Duodenal mucosa (tissue), 2 donors: ENCODE results near the gene LONRF2.

Experiments used
- H3K27ac ChIP-seq: one replicate; pipeline ENCODE4 v1.7.0; 2013; ENCODE audit warnings: low read depth, low read length
- H3K27me3 ChIP-seq, 2 donors: one replicate each; pipeline ENCODE4 v1.7.0; 2013; ENCODE audit warnings: low read length in 2 of 2, control low read depth in 1 of 2; ENCODE audit not compliant: insufficient read depth in 2 of 2, control insufficient read depth in 1 of 2
- H3K36me3 ChIP-seq, 2 donors: one replicate each; pipeline ENCODE4 v1.7.0; 2013; ENCODE audit warnings: low read length in 2 of 2, control low read depth in 1 of 2; ENCODE audit not compliant: insufficient read depth in 2 of 2, control insufficient read depth in 1 of 2
- H3K4me1 ChIP-seq, 2 donors: one replicate each; pipeline ENCODE4 v1.7.0; 2013; ENCODE audit warnings: low read length in 2 of 2, control low read depth in 1 of 2; ENCODE audit not compliant: insufficient read depth in 2 of 2, control insufficient read depth in 1 of 2
- H3K4me3 ChIP-seq, 2 donors: one replicate each; pipeline ENCODE4 v1.7.0; 2013; ENCODE audit warnings: low read length in 2 of 2, low read depth in 1 of 2
- H3K9ac ChIP-seq, 2 donors: one replicate each; pipeline ENCODE4 v1.7.0; 2013; ENCODE audit warnings: low read length in 2 of 2, low read depth in 1 of 2
- H3K9me3 ChIP-seq, 2 donors: one replicate each; pipeline ENCODE4 v1.7.0; 2013; ENCODE audit warnings: low read length in 2 of 2, control low read depth in 1 of 2; ENCODE audit not compliant: control insufficient read depth in 1 of 2

Gene LONRF2

GRCh38 chr2:100302585-100302892 lies 19.8 kb downstream of the LONRF2 start:
- no peak overlapping the region for H3K9ac ChIP-seq
- H3K4me3 ChIP-seq: no peak overlapping the region
- no peaks in the 10 kb centered on the region for H3K27me3 ChIP-seq
- H3K27ac ChIP-seq: no peak overlapping the region
- H3K9me3 ChIP-seq: no peaks in the 10 kb centered on the region
- H3K36me3 ChIP-seq: no peaks in the 10 kb centered on the region
- H3K4me1 ChIP-seq: no peaks in the 10 kb centered on the region

DNA sequence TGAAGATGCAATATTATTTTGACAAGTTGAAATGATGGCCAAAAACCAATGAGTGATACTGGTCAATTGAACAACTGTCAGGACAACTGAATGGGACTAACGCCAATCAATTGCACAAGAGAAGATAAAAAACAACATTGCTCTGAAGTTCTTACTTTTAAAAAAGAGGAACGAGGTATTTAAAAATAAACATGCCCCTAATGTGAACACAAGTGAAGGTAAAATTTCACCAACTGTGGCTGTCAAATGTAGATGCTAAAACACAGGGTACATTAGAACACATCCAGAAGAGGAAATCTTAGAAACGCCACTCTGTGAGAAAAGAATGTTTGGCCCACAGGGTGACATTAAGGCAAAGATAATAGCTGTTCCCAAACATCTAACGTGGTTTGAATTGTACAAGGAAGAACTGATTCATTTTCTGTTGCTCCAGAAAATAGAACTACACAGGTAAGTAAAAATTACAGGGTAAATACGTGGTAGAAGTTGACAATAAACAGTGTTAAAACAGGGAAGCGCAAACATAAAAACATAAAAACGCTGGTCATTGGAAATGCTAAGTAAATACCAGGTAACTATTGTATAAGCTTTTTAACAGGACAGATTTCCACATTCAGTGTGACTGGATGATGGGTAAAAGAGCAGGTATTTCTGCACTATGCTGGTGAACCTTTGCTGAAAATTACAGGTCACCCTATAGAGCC lies 20.3 kb downstream of the LONRF2 start:
- no peaks in the 10 kb centered on the region for H3K4me1 ChIP-seq
- H3K36me3 ChIP-seq: no peaks in the 10 kb centered on the region
- no peak overlapping the region for H3K9ac ChIP-seq
- H3K27ac ChIP-seq: no peak overlapping the region
- H3K4me3 ChIP-seq: no peak overlapping the region
- no peaks in the 10 kb centered on the region for H3K27me3 ChIP-seq
- no peaks in the 10 kb centered on the region for H3K9me3 ChIP-seq

DNA sequence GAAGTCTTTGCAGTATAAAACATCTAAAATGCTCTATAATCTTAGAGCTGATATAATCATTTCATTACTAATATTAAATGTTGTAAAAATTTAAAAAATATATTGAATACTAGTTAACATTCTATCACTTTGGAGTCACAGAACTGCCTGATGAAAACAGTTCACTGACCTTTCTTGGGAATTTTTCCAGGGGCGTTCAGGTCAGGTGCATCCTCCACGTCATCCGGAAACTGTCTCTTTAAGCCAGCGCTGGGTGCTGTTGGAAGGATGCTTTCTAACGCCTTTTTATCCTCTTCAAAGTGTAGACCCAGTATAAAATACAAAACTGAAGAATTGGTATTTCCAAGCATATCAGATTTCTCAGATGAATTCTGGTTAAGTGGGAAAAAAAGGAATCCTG lies 22.8 kb downstream of the LONRF2 start:
- H3K27ac ChIP-seq: no peak overlapping the region
- no peak overlapping the region for H3K9ac ChIP-seq
- no peaks in the 10 kb centered on the region for H3K36me3 ChIP-seq
- H3K27me3 ChIP-seq: no peaks in the 10 kb centered on the region
- H3K9me3 ChIP-seq: no peaks in the 10 kb centered on the region
- no peaks in the 10 kb centered on the region for H3K4me1 ChIP-seq
- no peak overlapping the region for H3K4me3 ChIP-seq

- Histone ChIP-seq H3K4me1 (no peaks in the 10 kb centered on the region), H3K36me3 (no peaks in the 10 kb centered on the region), H3K9me3 (no peaks in the 10 kb centered on the region), H3K9ac (no peak overlapping the region), H3K27ac (no peak overlapping the region), H3K4me3 (no peak overlapping the region), H3K27me3 (no peaks in the 10 kb centered on the region)
Measured at GRCh38 chr2:100297511-100297910, 24.8 kb downstream of the LONRF2 start.

DNA sequence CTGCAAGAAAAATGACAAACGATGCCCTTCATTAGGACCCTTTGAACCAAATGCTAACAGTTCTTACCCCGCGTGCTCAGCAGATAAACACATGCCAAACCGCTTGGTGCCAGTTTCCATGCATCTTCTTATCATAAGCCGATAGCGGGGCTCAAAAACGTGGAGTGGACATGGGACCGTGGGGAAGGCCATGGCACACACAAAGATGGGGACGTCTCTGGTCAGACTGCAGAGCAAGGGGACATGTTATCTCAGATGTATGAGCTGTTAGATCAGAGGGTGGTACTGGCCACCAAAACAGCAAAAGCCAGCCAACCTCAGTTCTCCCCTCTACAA lies 28.2 kb downstream of the LONRF2 start:
- Histone ChIP-seq H3K4me1 (peaks cover 6 to 19% of the 10 kb centered on the region in 2 donors), H3K27ac (no peak overlapping the region), H3K4me3 (no peak overlapping the region), H3K36me3 (no peaks in the 10 kb centered on the region), H3K9ac (no peak overlapping the region), H3K27me3 (no peaks in the 10 kb centered on the region), H3K9me3 (no peaks in the 10 kb centered on the region)

- H3K9me3 ChIP-seq: no peaks in the 10 kb centered on the region
- no peak overlapping the region for H3K4me3 ChIP-seq
- H3K27ac ChIP-seq: no peak overlapping the region
- no peak overlapping the region for H3K9ac ChIP-seq
- peaks cover 6 to 19% of the 10 kb centered on the region in 2 donors for H3K4me1 ChIP-seq
- no peaks in the 10 kb centered on the region for H3K36me3 ChIP-seq
- no peaks in the 10 kb centered on the region for H3K27me3 ChIP-seq
Measured at GRCh38 chr2:100293341-100294161, 28.8 kb downstream of the LONRF2 start.

DNA sequence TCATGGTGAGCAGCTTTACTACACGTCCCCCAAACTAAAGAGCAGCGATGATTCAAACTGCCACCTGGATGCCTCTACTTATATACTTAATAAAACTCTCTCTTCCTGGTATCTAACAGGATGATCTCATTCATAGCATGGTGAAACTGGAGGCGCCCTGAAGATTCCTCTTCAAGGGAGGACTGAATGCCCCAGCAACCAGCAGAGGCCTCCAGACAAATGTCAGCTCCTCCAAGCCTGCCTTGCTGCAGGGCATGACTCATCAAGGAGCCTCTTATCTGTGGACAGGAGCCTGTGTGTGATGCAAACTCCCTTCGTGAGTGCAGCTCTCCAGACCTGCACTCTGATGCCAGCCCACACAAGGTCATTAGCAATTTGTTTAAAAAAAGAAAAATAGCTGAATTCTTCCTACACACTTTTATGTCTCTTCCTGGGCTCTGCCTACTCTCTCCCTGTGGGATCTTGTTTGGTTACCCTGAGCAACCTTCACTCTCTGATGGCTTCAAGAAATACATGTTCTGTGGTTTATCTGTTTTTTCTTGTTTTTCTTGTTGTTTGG lies 30.2 kb downstream of the LONRF2 start:
- no peaks in the 10 kb centered on the region for H3K36me3 ChIP-seq
- no peak overlapping the region for H3K9ac ChIP-seq
- no peaks in the 10 kb centered on the region for H3K27me3 ChIP-seq
- H3K4me1 ChIP-seq: peaks cover 6 to 19% of the 10 kb centered on the region in 2 donors
- no peaks in the 10 kb centered on the region for H3K9me3 ChIP-seq
- H3K27ac ChIP-seq: no peak overlapping the region
- no peak overlapping the region for H3K4me3 ChIP-seq

DNA sequence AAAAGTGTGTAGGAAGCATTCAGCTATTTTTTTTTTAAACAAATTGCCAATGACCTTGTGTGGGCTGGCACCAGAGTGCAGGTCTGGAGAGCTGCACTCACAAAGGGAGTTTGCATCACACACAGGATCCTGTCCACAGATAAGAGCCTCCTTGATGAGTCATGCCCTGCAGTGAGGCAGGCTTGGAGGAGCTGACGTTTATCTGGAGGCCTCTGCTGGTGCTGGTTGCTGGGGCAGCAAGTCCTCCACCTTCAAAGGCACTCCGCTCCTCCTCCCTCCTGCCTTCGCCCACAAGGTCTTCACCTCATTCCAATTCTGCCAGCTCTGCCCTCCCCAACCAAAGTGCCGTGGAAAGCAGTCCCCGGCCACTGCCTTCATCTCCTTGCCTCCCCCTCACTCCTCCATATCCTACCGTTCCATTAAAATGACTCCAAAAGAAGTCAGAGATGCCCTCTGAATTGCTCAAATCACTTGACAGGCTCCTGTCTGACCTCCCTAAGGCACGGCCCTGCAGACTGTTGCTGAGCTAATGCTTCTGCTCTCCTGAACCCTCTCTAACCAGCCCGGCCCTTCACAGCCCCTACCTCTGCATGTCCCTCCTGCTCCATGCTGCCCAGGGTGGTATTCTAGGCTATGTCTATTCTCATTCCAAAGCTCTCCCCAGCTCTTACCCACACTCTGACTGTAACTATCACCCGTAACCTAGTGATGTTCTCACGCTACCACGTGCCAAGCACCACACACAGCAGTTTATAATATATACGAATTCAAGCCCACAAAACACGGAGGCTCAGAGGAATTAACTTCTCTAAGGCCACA lies 30.9 kb downstream of the LONRF2 start:
- Histone ChIP-seq H3K27ac (no peak overlapping the region), H3K4me3 (no peak overlapping the region), H3K27me3 (no peaks in the 10 kb centered on the region), H3K36me3 (no peaks in the 10 kb centered on the region), H3K9me3 (no peaks in the 10 kb centered on the region), H3K4me1 (peaks cover 6 to 25% of the 10 kb centered on the region in 2 donors), H3K9ac (no peak overlapping the region)

DNA sequence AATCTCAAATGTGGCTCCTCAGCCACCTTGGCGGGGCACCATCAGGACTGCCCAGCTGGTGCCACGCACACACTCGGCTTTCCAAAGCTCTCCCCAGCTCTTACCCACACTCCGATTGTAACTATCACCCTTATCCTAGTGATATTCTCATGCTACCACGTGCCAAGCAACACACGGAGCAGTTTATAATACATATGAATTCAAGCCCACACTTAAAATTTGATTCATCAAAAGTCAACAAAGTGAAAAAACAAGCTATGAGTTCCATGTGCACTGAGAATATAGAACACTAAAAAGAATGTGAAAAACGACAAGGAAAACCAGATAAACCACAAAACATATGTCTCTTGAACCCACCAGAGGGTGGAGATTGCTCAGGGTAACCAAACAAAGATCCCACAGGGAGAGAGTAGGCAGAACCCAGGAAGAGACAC lies 31.6 kb downstream of the LONRF2 start:
- H3K27me3 ChIP-seq: no peaks in the 10 kb centered on the region
- H3K36me3 ChIP-seq: no peaks in the 10 kb centered on the region
- no peak overlapping the region for H3K9ac ChIP-seq
- peaks cover 7 to 30% of the 10 kb centered on the region in 2 donors for H3K4me1 ChIP-seq
- no peaks in the 10 kb centered on the region for H3K9me3 ChIP-seq
- H3K4me3 ChIP-seq: no peak overlapping the region
- H3K27ac ChIP-seq: no peak overlapping the region

- H3K9ac ChIP-seq: no peak overlapping the region
- peaks cover 12 to 34% of the 10 kb centered on the region in 2 donors for H3K4me1 ChIP-seq
- no peaks in the 10 kb centered on the region for H3K27me3 ChIP-seq
- H3K9me3 ChIP-seq: no peaks in the 10 kb centered on the region
- H3K36me3 ChIP-seq: no peaks in the 10 kb centered on the region
- H3K27ac ChIP-seq: no peak overlapping the region
- no peak overlapping the region for H3K4me3 ChIP-seq
Measured at GRCh38 chr2:100289020-100289419, 33.3 kb downstream of the LONRF2 start.
